HCT116 (cell line): Measurements from ENCODE around the gene CRACR2A. TPM values are rescaled to one million over a fixed set of nuclear protein-coding genes. Genes with fewer than 3 reads are reported as not detected.

Experiments
- ATAC-seq: fragments of 200-7000 bp; cut with Tn5 transposase; 2 replicates; pipeline ENCODE4 v1.9.1; 2020; ENCODE audit warnings: mild to moderate bottlenecking, moderate library complexity
- BruUV-seq: library from RNA; stranded (reverse); fragments of 400-500 nt; replicated peaks from 2 replicates; lab custom pipeline; 2021; lab: Mats Ljungman, UMichigan
- CTCF ChIA-PET: fragments of 300-600 bp; sonication (Branson Sonifier 250); formaldehyde crosslinking; loops from one replicate; lab custom pipeline; 2021; ENCODE audit warnings: antibody characterized with exemption; lab: Charles Lee
- POLR2A ChIA-PET: fragments of 300-600, 350-600 bp; sonication (Branson Sonifier 250); formaldehyde crosslinking; loops from one replicate; lab custom pipeline; 2021; ENCODE audit warnings: antibody characterized with exemption; lab: Charles Lee
- RAD21 ChIA-PET, 2 experiments: fragments of 300-600 bp; sonication (Branson Sonifier 250); formaldehyde crosslinking; loops; one replicate each; lab custom pipeline; 2023; ENCODE audit warnings: low total read pairs in 2 of 2; ENCODE audit not compliant: uncharacterized antibody in 2 of 2, unreplicated experiment in 2 of 2, low non-redundant PET in 1 of 2; lab: Charles Lee
- DNase-seq: peaks from one replicate; pipeline ENCODE4 v3.0.0-alpha.2; 2010; ENCODE audit warnings: low read depth, low spot score
- H2AFZ ChIP-seq: fragments of 200-600 bp; shearing (Covaris generic), sonication (generic); 2 replicates; pipeline ENCODE4 v1.6.1; 2017; ENCODE audit warnings: low read depth, mixed run types, mixed read lengths, antibody characterized with exemption, low read length; ENCODE audit not compliant: poor library complexity, severe bottlenecking
- H3K27ac ChIP-seq: 2 replicates; pipeline ENCODE4 v1.5.1; 2012; ENCODE audit warnings: low read depth, low read length
- H3K27me3 ChIP-seq: fragments of 200-600 bp; sonication (generic); 2 replicates; pipeline ENCODE4 v1.6.1; 2016; ENCODE audit warnings: mixed run types, low read length, mixed read lengths; ENCODE audit not compliant: insufficient read depth
- H3K36me3 ChIP-seq, 2 experiments: fragments of 200-500 bp in 1 of 2; fragments of 200-600 bp in 1 of 2; sonication (Bioruptor generic) in 1 of 2; sonication (generic) in 1 of 2; 2 replicates each; pipeline versions ENCODE4 v1.5.1 to v1.6.1; 2014 to 2016; ENCODE audit warnings: low read length in 2 of 2, inconsistent platforms in 1 of 2, mixed read lengths in 1 of 2, mixed run types in 1 of 2; ENCODE audit not compliant: insufficient read depth in 2 of 2, control insufficient read depth in 1 of 2
- H3K4me1 ChIP-seq, 2 experiments: fragments of 200-600 bp in 1 of 2; sonication (generic) in 1 of 2; 2 replicates each; pipeline versions ENCODE4 v1.5.1 to v1.6.1; 2012 to 2017; ENCODE audit warnings: low read length in 2 of 2, inconsistent platforms in 1 of 2, mild to moderate bottlenecking in 1 of 2, mixed read lengths in 1 of 2, mixed run types in 1 of 2, moderate library complexity in 1 of 2; ENCODE audit not compliant: insufficient read depth in 2 of 2, control insufficient read depth in 1 of 2
- H3K4me2 ChIP-seq: fragments of 200-600 bp; sonication (generic); 2 replicates; pipeline ENCODE4 v1.6.1; 2017; ENCODE audit warnings: mixed run types, low read length, mixed read lengths
- H3K4me3 ChIP-seq, 2 experiments: fragments of 200-600 bp in 1 of 2; sonication (generic) in 1 of 2; replicated peaks in 1 of 2; 2 replicates each; pipeline ENCODE4 v1.5.1; 2011 to 2016; ENCODE audit warnings: low read length in 2 of 2, control low read depth in 1 of 2, low read depth in 1 of 2, mild to moderate bottlenecking in 1 of 2, mixed read lengths in 1 of 2, mixed run types in 1 of 2
- H3K79me2 ChIP-seq: fragments of 200-600 bp; sonication (generic); 2 replicates; pipeline ENCODE4 v1.6.1; 2017; ENCODE audit warnings: mild to moderate bottlenecking, mixed run types, low read length, moderate library complexity, mixed read lengths; ENCODE audit not compliant: insufficient read depth
- H3K9ac ChIP-seq: fragments of 200-600 bp; sonication (generic); 2 replicates; pipeline ENCODE4 v1.6.1; 2016; ENCODE audit warnings: low read length, mixed read lengths
- H3K9me2 ChIP-seq: fragments of 200-600 bp; sonication (generic), shearing (Covaris generic); 2 replicates; pipeline ENCODE4 v1.6.1; 2017; ENCODE audit warnings: mixed run types, mild to moderate bottlenecking, moderate library complexity; ENCODE audit not compliant: insufficient read depth
- H3K9me3 ChIP-seq, 2 experiments: fragments of 200-500 bp in 1 of 2; fragments of 200-600 bp in 1 of 2; sonication (Bioruptor generic) in 1 of 2; sonication (generic) in 1 of 2; 2 replicates each; pipeline ENCODE4 v1.6.1; 2014 to 2017; ENCODE audit warnings: low read length in 2 of 2, mixed read lengths in 2 of 2, inconsistent platforms in 1 of 2, low read depth in 1 of 2, mild to moderate bottlenecking in 1 of 2, mixed run types in 1 of 2, moderate library complexity in 1 of 2; ENCODE audit not compliant: control insufficient read depth in 1 of 2, insufficient read depth in 1 of 2
- H4K20me1 ChIP-seq: fragments of 200-600 bp; sonication (generic), shearing (Covaris generic); 2 replicates; pipeline ENCODE4 v1.6.1; 2017; ENCODE audit warnings: mixed run types, mild to moderate bottlenecking, moderate library complexity; ENCODE audit not compliant: insufficient read depth
- ATF3 ChIP-seq: IDR thresholded peaks from 2 replicates; pipeline ENCODE4 v1.6.1; 2012
- CEBPB ChIP-seq: IDR thresholded peaks from 2 replicates; pipeline ENCODE4 v1.6.1; 2012; ENCODE audit warnings: low read depth
- CTCF ChIP-seq, 3 experiments: fragments of 200-600 bp in 1 of 3; sonication (generic) in 1 of 3; IDR thresholded peaks in 2 of 3; conservative IDR thresholded peaks in 1 of 3; 2 replicates each; pipeline ENCODE4 v1.5.1; 2012 to 2017; ENCODE audit warnings: low read depth in 2 of 3, low read length in 2 of 3, antibody characterized with exemption in 1 of 3, borderline replicate concordance in 1 of 3, control low read depth in 1 of 3, mild to moderate bottlenecking in 1 of 3, mixed read lengths in 1 of 3, mixed run types in 1 of 3, moderate library complexity in 1 of 3; ENCODE audit not compliant: insufficient read depth in 1 of 3
- EGR1 ChIP-seq: IDR thresholded peaks from 2 replicates; pipeline ENCODE4 v1.6.1; 2012; ENCODE audit warnings: low read depth
- ELF1 ChIP-seq: IDR thresholded peaks from 2 replicates; pipeline ENCODE4 v1.6.1; 2012; ENCODE audit warnings: low read depth, borderline replicate concordance
- EZH2phosphoT487 ChIP-seq: fragments of 200-600 bp; IDR thresholded peaks from 2 replicates; pipeline ENCODE4 v1.6.1; 2018; ENCODE audit warnings: antibody characterized with exemption, borderline replicate concordance
- FOSL1 ChIP-seq: IDR thresholded peaks from 2 replicates; pipeline ENCODE4 v1.6.1; 2012; ENCODE audit warnings: low read depth
- JUND ChIP-seq: IDR thresholded peaks from 2 replicates; pipeline ENCODE4 v1.6.1; 2012
- POLR2AphosphoS5 ChIP-seq: IDR thresholded peaks from 2 replicates; pipeline ENCODE4 v1.6.1; 2011; ENCODE audit warnings: mild to moderate bottlenecking, low read depth, low read length, moderate library complexity
- RAD21 ChIP-seq: IDR thresholded peaks from 2 replicates; pipeline ENCODE4 v1.6.1; 2012; ENCODE audit warnings: low read depth, mild to moderate bottlenecking
- SIN3A ChIP-seq: IDR thresholded peaks from 2 replicates; pipeline ENCODE4 v1.6.1; 2012; ENCODE audit warnings: low read depth
- SP1 ChIP-seq: IDR thresholded peaks from 2 replicates; pipeline ENCODE4 v1.6.1; 2012; ENCODE audit warnings: low read depth
- TCF7L2 ChIP-seq: IDR thresholded peaks from 2 replicates; pipeline ENCODE4 v1.7.0; 2011; ENCODE audit warnings: borderline replicate concordance, inconsistent platforms; ENCODE audit not compliant: insufficient read depth, insufficient read length; ENCODE audit errors: extremely low read depth
- YY1 ChIP-seq: IDR thresholded peaks from 2 replicates; pipeline ENCODE4 v1.6.1; 2011; ENCODE audit warnings: low read length, low read depth, moderate library complexity, mild to moderate bottlenecking; ENCODE audit not compliant: insufficient replicate concordance; ENCODE audit errors: extremely low read depth
- ZFX ChIP-seq: fragments of 450-650 bp; IDR thresholded peaks from 2 replicates; pipeline ENCODE4 v1.6.1; 2017
- ZNF274 ChIP-seq: fragments of 200-500 bp; sonication (Bioruptor generic); IDR thresholded peaks from 2 replicates; pipeline ENCODE4 v1.6.1; 2014; ENCODE audit warnings: mild to moderate bottlenecking, low read depth, low read length, inconsistent platforms
- intact Hi-C: fragments of 100-400 bp; cut with micrococcal nuclease; formaldehyde crosslinking; loops from 2 replicates; pipeline ENCODE4 v1.10.0; 2022
- total RNA-seq: library from RNA; stranded (reverse); gene quantifications from one replicate; pipeline ENCODE4 v1.2.1, GENCODE V29; 2021; ENCODE audit not compliant: unreplicated experiment
- TF ChIP-seq, protein P1 (sequence below): IDR thresholded peaks from 2 replicates; pipeline ENCODE4 v1.6.1; 2012
- TF ChIP-seq, protein P2 (sequence below): IDR thresholded peaks from 2 replicates; pipeline ENCODE4 v1.6.1; 2011; ENCODE audit warnings: mild to moderate bottlenecking, low read length, moderate library complexity; ENCODE audit not compliant: insufficient replicate concordance; ENCODE audit errors: extremely low read depth

CRACR2A gene
- total RNA-seq, 1 experiment from 2014 or later, result 18.4 TPM

DNA sequence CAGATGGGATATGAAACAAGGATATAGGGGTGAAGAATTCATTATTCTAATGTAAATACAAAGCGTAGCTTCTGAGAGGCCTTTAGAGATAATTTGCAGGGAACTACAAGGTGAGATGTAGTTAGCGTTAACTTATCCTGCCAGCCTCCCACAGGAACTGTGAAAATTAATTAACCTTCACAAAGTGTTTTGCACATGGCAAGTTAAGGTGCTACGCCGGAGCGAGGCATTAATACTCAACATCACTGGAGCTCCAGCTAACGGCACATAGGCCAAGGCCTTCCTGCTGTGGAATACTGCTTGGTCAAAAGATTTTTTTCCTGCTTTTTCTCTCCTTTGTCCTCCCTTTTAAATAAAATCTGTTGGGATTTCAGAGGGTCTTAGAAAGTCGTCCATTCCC lies 86.5 kb downstream of the CRACR2A start:
- intact Hi-C loops, result no loop called here
- DNase-seq, result no peak
- Histone ChIP-seq H3K36me3 (peaks cover under 1 to 3% of the 10 kb centered on the region in 2 experiments; a peak in 1 of 4 replicates), H3K4me2 (no peak overlapping the region), H3K79me2 (no peaks in the 10 kb centered on the region), H3K9me2 (no peaks in the 10 kb centered on the region), H3K4me3 (no peak overlapping the region), H3K4me1 (peaks cover 0 to under 1% of the 10 kb centered on the region in 2 experiments; a peak in 1 of 4 replicates), H3K27me3 (no peaks in the 10 kb centered on the region), H4K20me1 (no peaks in the 10 kb centered on the region), H3K9me3 (no peaks in the 10 kb centered on the region), H3K9ac (no peak overlapping the region), H3K27ac (no peak overlapping the region), H2AFZ (no peak overlapping the region)
- no TSS peak for BruUV-seq
- TF ChIP-seq, protein P1, sequence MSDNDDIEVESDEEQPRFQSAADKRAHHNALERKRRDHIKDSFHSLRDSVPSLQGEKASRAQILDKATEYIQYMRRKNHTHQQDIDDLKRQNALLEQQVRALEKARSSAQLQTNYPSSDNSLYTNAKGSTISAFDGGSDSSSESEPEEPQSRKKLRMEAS, result no peak
- TF ChIP-seq YY1 (no peak), ATF3 (no peak), SP1 (no peak), FOSL1 (no peak), SIN3A (no peak), EGR1 (no peak), POLR2AphosphoS5 (no peak), CEBPB (no peak), ZNF274 (no peak), TCF7L2 (no peak), CTCF (IDR thresholded peaks at IDR 0.05 in 2 of 3, conservative IDR thresholded peaks at IDR 0.05 in 1 of 3; ENCODE audit: borderline replicate concordance in 1 of 3, insufficient read depth in 1 of 3, low read depth in 2 of 3, low read length in 2 of 3) (no peak), EZH2phosphoT487 (no peak), JUND (no peak), RAD21 (no peak), ELF1 (no peak), ZFX (no peak)
- TF ChIP-seq, protein P2, sequence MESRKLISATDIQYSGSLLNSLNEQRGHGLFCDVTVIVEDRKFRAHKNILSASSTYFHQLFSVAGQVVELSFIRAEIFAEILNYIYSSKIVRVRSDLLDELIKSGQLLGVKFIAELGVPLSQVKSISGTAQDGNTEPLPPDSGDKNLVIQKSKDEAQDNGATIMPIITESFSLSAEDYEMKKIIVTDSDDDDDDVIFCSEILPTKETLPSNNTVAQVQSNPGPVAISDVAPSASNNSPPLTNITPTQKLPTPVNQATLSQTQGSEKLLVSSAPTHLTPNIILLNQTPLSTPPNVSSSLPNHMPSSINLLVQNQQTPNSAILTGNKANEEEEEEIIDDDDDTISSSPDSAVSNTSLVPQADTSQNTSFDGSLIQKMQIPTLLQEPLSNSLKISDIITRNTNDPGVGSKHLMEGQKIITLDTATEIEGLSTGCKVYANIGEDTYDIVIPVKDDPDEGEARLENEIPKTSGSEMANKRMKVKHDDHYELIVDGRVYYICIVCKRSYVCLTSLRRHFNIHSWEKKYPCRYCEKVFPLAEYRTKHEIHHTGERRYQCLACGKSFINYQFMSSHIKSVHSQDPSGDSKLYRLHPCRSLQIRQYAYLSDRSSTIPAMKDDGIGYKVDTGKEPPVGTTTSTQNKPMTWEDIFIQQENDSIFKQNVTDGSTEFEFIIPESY, result no peak
- no peak for ATAC-seq
- ChIA-PET CTCF (no interaction called here), RAD21 (no interaction called here), POLR2A (no interaction called here)
